Osteocyte (in vitro differentiated cells): Measurements from ENCODE around the gene OTOF. TPM values are rescaled to one million over a fixed set of nuclear protein-coding genes. Genes with fewer than 3 reads are reported as not detected.

Experiments
- DNase-seq: peaks from one replicate; pipeline ENCODE4 v3.0.0; 2021; ENCODE audit warnings: mixed read lengths; ENCODE audit not compliant: unreplicated experiment; ENCODE audit errors: extremely low spot score
- H3K27ac Mint-ChIP-seq: one replicate; pipeline ENCODE4 v1.8.0; 2021; ENCODE audit warnings: mild to moderate bottlenecking, mixed read lengths; ENCODE audit not compliant: unreplicated experiment
- H3K27me3 Mint-ChIP-seq: one replicate; pipeline ENCODE4 v1.8.0; 2021; ENCODE audit warnings: mixed read lengths; ENCODE audit not compliant: unreplicated experiment
- H3K36me3 Mint-ChIP-seq: one replicate; pipeline ENCODE4 v1.8.0; 2021; ENCODE audit warnings: mixed read lengths; ENCODE audit not compliant: unreplicated experiment
- H3K4me1 Mint-ChIP-seq: one replicate; pipeline ENCODE4 v1.8.0; 2021; ENCODE audit warnings: mixed read lengths; ENCODE audit not compliant: unreplicated experiment
- H3K4me3 Mint-ChIP-seq: one replicate; pipeline ENCODE4 v1.8.0; 2021; ENCODE audit warnings: mild to moderate bottlenecking, moderate library complexity, mixed read lengths; ENCODE audit not compliant: unreplicated experiment
- H3K9me3 Mint-ChIP-seq: one replicate; pipeline ENCODE4 v1.8.0; 2021; ENCODE audit warnings: mixed read lengths; ENCODE audit not compliant: unreplicated experiment
- CTCF ChIP-seq: fragments of 200-600 bp; sonication (generic); IDR thresholded peaks from 2 replicates; pipeline ENCODE4 v1.5.0; 2021; ENCODE audit warnings: antibody characterized with exemption, mild to moderate bottlenecking, moderate library complexity
- total RNA-seq: library from RNA; stranded (reverse); gene quantifications from 2 replicates; pipeline ENCODE4 v1.2.1, GENCODE V29; 2021

The OTOF gene
- total RNA-seq, 1 donor from 2014 or later, result not detected

- TF ChIP-seq CTCF, result no peak
- H3K4me3 Mint-ChIP-seq, result no peak overlapping the region
- no peaks in the 10 kb centered on the region for H3K9me3 Mint-ChIP-seq
- H3K36me3 Mint-ChIP-seq, result no peaks in the 10 kb centered on the region
- H3K27me3 Mint-ChIP-seq, result peaks cover 19% of the 10 kb centered on the region
- no peaks in the 10 kb centered on the region for H3K4me1 Mint-ChIP-seq
- DNase-seq, result no peak
- H3K27ac Mint-ChIP-seq, result no peak overlapping the region
These were observed 63.6 kb downstream of the OTOF start for GRCh38 chr2:26414311-26414710.

GRCh38 chr2:26412091-26412673 lies 65.7 kb downstream of the OTOF start:
- TF ChIP-seq CTCF, result no peak
- H3K4me1 Mint-ChIP-seq, result no peaks in the 10 kb centered on the region
- H3K27me3 Mint-ChIP-seq, result peaks cover 21% of the 10 kb centered on the region
- no peaks in the 10 kb centered on the region for H3K36me3 Mint-ChIP-seq
- no peak overlapping the region for H3K4me3 Mint-ChIP-seq
- H3K9me3 Mint-ChIP-seq, result no peaks in the 10 kb centered on the region
- no peak overlapping the region for H3K27ac Mint-ChIP-seq
- DNase-seq, result no peak

GRCh38 chr2:26411419-26411818 lies 66.5 kb downstream of the OTOF start:
- no peak for TF ChIP-seq CTCF
- no peaks in the 10 kb centered on the region for H3K4me1 Mint-ChIP-seq
- no peak for DNase-seq
- H3K9me3 Mint-ChIP-seq, result no peaks in the 10 kb centered on the region
- H3K4me3 Mint-ChIP-seq, result no peak overlapping the region
- no peaks in the 10 kb centered on the region for H3K36me3 Mint-ChIP-seq
- peaks cover 16% of the 10 kb centered on the region for H3K27me3 Mint-ChIP-seq
- H3K27ac Mint-ChIP-seq, result no peak overlapping the region

GRCh38 chr2:26410764-26411243 lies 67.1 kb downstream of the OTOF start:
- no peaks in the 10 kb centered on the region for H3K36me3 Mint-ChIP-seq
- no peak for TF ChIP-seq CTCF
- DNase-seq, result no peak
- H3K9me3 Mint-ChIP-seq, result no peaks in the 10 kb centered on the region
- no peak overlapping the region for H3K27ac Mint-ChIP-seq
- H3K4me1 Mint-ChIP-seq, result no peaks in the 10 kb centered on the region
- H3K27me3 Mint-ChIP-seq, result peaks cover 15% of the 10 kb centered on the region
- no peak overlapping the region for H3K4me3 Mint-ChIP-seq

GRCh38 chr2:26409785-26410184 lies 68.1 kb downstream of the OTOF start:
- Mint-ChIP-seq H3K36me3 (no peaks in the 10 kb centered on the region), H3K9me3 (no peaks in the 10 kb centered on the region), H3K4me3 (no peak overlapping the region), H3K27ac (no peak overlapping the region), H3K27me3 (peaks cover 15% of the 10 kb centered on the region), H3K4me1 (no peaks in the 10 kb centered on the region)
- no peak for DNase-seq
- TF ChIP-seq CTCF, result no peak
